Prostate gland (tissue), 2 donors: Measurements from ENCODE around the gene PKN3. TPM values are rescaled to one million over a fixed set of nuclear protein-coding genes. Genes with fewer than 3 reads are reported as not detected.
A peak's percentile ranks its signal among the peaks of the same experiment; 100 is the strongest.
"Not testable (repeated sequence)": the region's sequence is repeated elsewhere in the genome, so short reads cannot be mapped to it uniquely, and the experiment has no call there.

Experiments
- DNase-seq: peaks from one replicate; pipeline ENCODE4 v3.0.0-alpha.2; 2019; ENCODE audit warnings: low spot score
- H3K27ac ChIP-seq, 2 donors: fragments of 200-600 bp; sonication (generic); 2 replicates each; pipeline ENCODE4 v1.5.1; 2017 to 2019
- H3K27me3 ChIP-seq: fragments of 200-600 bp; sonication (generic); replicated peaks from 2 replicates; pipeline ENCODE4 v1.5.1; 2019; ENCODE audit not compliant: insufficient read depth
- H3K36me3 ChIP-seq, 2 donors: fragments of 200-600 bp; sonication (generic); 1 replicate in 1 of 2; 2 replicates in 1 of 2; pipeline versions ENCODE4 v1.5.1 to v1.8.1; 2017 to 2019
- H3K4me1 ChIP-seq: fragments of 200-600 bp; sonication (generic); replicated peaks from 2 replicates; pipeline ENCODE4 v1.5.1; 2019
- H3K4me3 ChIP-seq, 2 donors: fragments of 200-600 bp; sonication (generic); 2 replicates each; pipeline ENCODE4 v1.5.1; 2017 to 2019
- H3K9me3 ChIP-seq: fragments of 200-600 bp; sonication (generic); 2 replicates; pipeline ENCODE4 v1.5.1; 2017
- CTCF ChIP-seq, 4 experiments: fragments of 200-600 bp in 2 of 4; fragments of 450-650 bp in 2 of 4; sonication (generic) in 2 of 4; IDR thresholded peaks; 1 replicate in 3 of 4; 2 replicates in 1 of 4; pipeline ENCODE4 v1.5.1; 2016 to 2019; ENCODE audit warnings: antibody characterized with exemption in 4 of 4, mild to moderate bottlenecking in 2 of 4, moderate library complexity in 2 of 4
- POLR2A ChIP-seq: fragments of 450-650 bp; IDR thresholded peaks from one replicate; pipeline ENCODE4 v1.6.1; 2016; ENCODE audit warnings: antibody characterized with exemption, mild to moderate bottlenecking
- POLR2AphosphoS5 ChIP-seq: sonication (generic); formaldehyde crosslinking; IDR thresholded peaks from one replicate; pipeline ENCODE4 v1.6.1; 2017; ENCODE audit warnings: antibody characterized with exemption
- WGBS: methylation state at CpG from one replicate; pipeline ENCODE4 v1.1.5; 2018; 5-methylcytosine and 5-hydroxymethylcytosine counted together
- intact Hi-C: fragments of 100-400 bp; cut with DNase I; formaldehyde crosslinking; loops from one replicate; pipeline ENCODE4 v1.14.2; 2022
- total RNA-seq, 2 donors: library from RNA; depleted of rRNA; stranded (reverse); fragments of >200 nt; gene quantifications; one replicate each; pipeline ENCODE4 v1.1.0, GENCODE V29; 2016

The PKN3 gene
- total RNA-seq, 2 donors from 2014 or later, result 4.4 to 6.1 TPM

- no peak for TF ChIP-seq POLR2AphosphoS5
- no peak for TF ChIP-seq POLR2A
- TF ChIP-seq CTCF (IDR thresholded peaks at IDR 0.05), result no peak
- Histone ChIP-seq H3K4me1 (no peaks in the 10 kb centered on the region), H3K27me3 (no peaks in the 10 kb centered on the region), H3K4me3 (no peak overlapping the region), H3K9me3 (no peaks in the 10 kb centered on the region), H3K36me3 (peaks cover 0 to 4% of the 10 kb centered on the region in 2 donors), H3K27ac (no peak overlapping the region)
- intact Hi-C loops, result no loop called here
- DNase-seq, result no peak
- 74% methylated on average over 6 of the region's 6 CpGs for WGBS
These were observed 8.0 kb upstream of the PKN3 start for GRCh38 chr9:128694344-128694743.

- Histone ChIP-seq H3K4me1 (no peaks in the 10 kb centered on the region), H3K36me3 (peaks cover 0 to 4% of the 10 kb centered on the region in 2 donors), H3K9me3 (no peaks in the 10 kb centered on the region), H3K4me3 (no peak overlapping the region), H3K27me3 (no peaks in the 10 kb centered on the region), H3K27ac (no peak overlapping the region)
- TF ChIP-seq CTCF (IDR thresholded peaks at IDR 0.05) (no peak), POLR2A (no peak), POLR2AphosphoS5 (no peak)
- DNase-seq, result no peak
- intact Hi-C loops, result no loop called here
- WGBS, result 75% methylated on average over 8 of the region's 8 CpGs
These were observed 5.2 kb upstream of the PKN3 start for GRCh38 chr9:128696923-128697707.

- H3K36me3 ChIP-seq, intact Hi-C loops, H3K9me3 ChIP-seq, DNase-seq, H3K27me3 ChIP-seq, H3K4me3 ChIP-seq, H3K4me1 ChIP-seq, H3K27ac ChIP-seq: not testable (repeated sequence)
- WGBS, result 93% methylated on average over 30 of the region's 30 CpGs
These were observed 3.1 kb upstream of the PKN3 start for GRCh38 chr9:128699096-128699795.

GRCh38 chr9:128701227-128701854, 962 bp upstream of the PKN3 start:
- Histone ChIP-seq H3K9me3 (no peaks in the 10 kb centered on the region), H3K27ac (no peak overlapping the region), H3K27me3 (no peaks in the 10 kb centered on the region), H3K4me3 (no peak overlapping the region), H3K36me3 (no peaks in the 10 kb centered on the region), H3K4me1 (no peaks in the 10 kb centered on the region)
- WGBS, result 57% methylated on average over 10 of the region's 10 CpGs
- no peak for DNase-seq
- intact Hi-C loops, result no loop called here
- TF ChIP-seq CTCF (IDR thresholded peaks at IDR 0.05) (no peak), POLR2A (no peak), POLR2AphosphoS5 (no peak)

GRCh38 chr9:128702949-128703615, 779 bp downstream of the PKN3 start:
- H3K36me3 ChIP-seq, result no peaks in the 10 kb centered on the region
- DNase-seq, result no peak
- WGBS, result 6% methylated on average over 47 of the region's 55 CpGs
- no peaks in the 10 kb centered on the region for H3K9me3 ChIP-seq
- TF ChIP-seq CTCF (IDR thresholded peaks at IDR 0.05), result no peak
- TF ChIP-seq POLR2AphosphoS5, result no peak
- TF ChIP-seq POLR2A, result no peak
- no peaks in the 10 kb centered on the region for H3K27me3 ChIP-seq
- peak overlapping the region; percentile 58 to 67 for H3K4me3 ChIP-seq
- intact Hi-C loops, result no loop called here
- H3K27ac ChIP-seq, result peak overlapping the region; percentile 64 to 74
- no peaks in the 10 kb centered on the region for H3K4me1 ChIP-seq
